GM19324 (cell line): ENCODE data around the gene MAP7D2.

Experiments used
- ATAC-seq: cut with Tn5 transposase; IDR thresholded peaks from one replicate; pipeline ENCODE4 v1.9.1; 2021; ENCODE audit warnings: mild to moderate bottlenecking, moderate library complexity; ENCODE audit not compliant: unreplicated experiment, low FRiP score

Gene MAP7D2

DNA sequence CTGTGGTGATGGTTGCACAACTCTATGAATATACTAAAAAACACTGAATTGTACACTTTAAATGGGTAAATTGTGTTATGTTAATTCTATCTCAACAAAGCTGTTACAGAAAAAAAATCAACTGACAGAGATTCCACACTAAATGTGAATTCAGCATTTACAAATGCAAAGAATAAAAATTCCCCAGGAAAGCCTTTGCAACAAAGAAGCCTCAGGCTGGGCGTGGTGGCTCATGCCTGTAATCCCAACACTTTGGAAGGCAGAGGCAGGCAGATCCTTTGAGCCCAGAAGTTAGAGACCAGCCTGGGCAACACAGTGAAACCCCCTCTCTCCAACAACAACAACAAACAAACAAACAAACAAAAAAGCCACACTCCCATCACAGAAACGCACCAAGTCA is 134.8 kb downstream of the MAP7D2 start:
- ATAC-seq = no peak

- ATAC-seq = no peak
Observed at GRCh38 chrX:19975845-19976244, 140.9 kb downstream of the MAP7D2 start.

- ATAC-seq = no peak
Observed at GRCh38 chrX:19972984-19973383, 143.7 kb downstream of the MAP7D2 start.

GRCh38 chrX:19968276-19968675 is 148.4 kb downstream of the MAP7D2 start:
- no peak for ATAC-seq

GRCh38 chrX:19966056-19966455 is 150.7 kb downstream of the MAP7D2 start:
- ATAC-seq = no peak

- no peak for ATAC-seq
Observed at GRCh38 chrX:19964017-19964710, 152.5 kb downstream of the MAP7D2 start.

DNA sequence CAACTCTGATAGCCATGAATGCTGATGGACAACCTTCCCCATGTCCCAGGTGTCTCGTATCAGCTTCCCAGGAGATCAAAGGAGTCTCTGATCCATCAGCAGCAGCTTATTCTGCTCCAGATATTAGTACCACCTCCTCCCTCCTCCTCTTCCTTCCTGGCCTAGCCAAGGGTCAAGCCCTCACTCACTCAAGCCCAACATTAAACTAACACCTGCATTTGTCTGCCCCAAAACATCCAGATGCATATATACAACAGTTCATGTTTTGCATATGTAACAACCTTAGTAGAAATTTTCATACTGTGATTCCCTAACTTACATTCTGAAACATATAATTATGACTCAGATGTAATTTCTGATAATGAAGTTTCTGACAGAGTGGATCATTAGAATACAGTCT is 155.8 kb downstream of the MAP7D2 start:
- ATAC-seq = no peak

- ATAC-seq = no peak
Observed at GRCh38 chrX:19958552-19959486, 157.9 kb downstream of the MAP7D2 start.

- ATAC-seq = no peak
Observed at GRCh38 chrX:19956923-19957322, 159.8 kb downstream of the MAP7D2 start.
